GM13977 (cell line): ENCODE results near the gene COL27A1.

Experiments used
- DNase-seq: peaks from one replicate; pipeline ENCODE4 v3.0.0; 2012; ENCODE audit warnings: low spot score
- in situ Hi-C: fragments of 300-500 bp; cut with MboI; formaldehyde crosslinking; loops from one replicate; pipeline ENCODE4 v1.12.0; 2022; ENCODE audit warnings: low sequenced_read_pairs, low pct_unique_long_range_greater_than_20kb, mixed read lengths, inconsistent platforms; ENCODE audit not compliant: unreplicated experiment
- TF ChIP-seq, protein P1 (sequence below): IDR thresholded peaks from 2 replicates; pipeline ENCODE4 v1.5.1; 2012; ENCODE audit warnings: mild to moderate bottlenecking, control low read depth; ENCODE audit not compliant: insufficient read depth; ENCODE audit errors: extremely low read depth, missing control alignments

COL27A1 gene

DNA sequence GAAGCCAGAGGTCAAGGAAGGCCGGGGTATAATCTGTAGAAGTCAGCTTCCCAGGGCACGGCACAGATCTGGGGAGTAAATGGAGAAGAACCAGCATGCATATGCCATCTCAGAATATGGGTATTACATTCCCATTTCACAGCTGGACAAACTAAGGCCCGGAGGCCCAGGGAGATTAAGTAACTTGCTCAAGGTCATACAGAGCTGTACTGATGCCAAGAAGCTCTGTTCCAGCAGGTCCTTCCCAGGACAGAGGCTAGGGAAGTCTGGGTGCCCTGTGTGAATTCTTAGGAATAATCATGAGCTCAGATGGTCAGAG, 19.2 kb downstream of the COL27A1 start:
- TF ChIP-seq, protein P1, sequence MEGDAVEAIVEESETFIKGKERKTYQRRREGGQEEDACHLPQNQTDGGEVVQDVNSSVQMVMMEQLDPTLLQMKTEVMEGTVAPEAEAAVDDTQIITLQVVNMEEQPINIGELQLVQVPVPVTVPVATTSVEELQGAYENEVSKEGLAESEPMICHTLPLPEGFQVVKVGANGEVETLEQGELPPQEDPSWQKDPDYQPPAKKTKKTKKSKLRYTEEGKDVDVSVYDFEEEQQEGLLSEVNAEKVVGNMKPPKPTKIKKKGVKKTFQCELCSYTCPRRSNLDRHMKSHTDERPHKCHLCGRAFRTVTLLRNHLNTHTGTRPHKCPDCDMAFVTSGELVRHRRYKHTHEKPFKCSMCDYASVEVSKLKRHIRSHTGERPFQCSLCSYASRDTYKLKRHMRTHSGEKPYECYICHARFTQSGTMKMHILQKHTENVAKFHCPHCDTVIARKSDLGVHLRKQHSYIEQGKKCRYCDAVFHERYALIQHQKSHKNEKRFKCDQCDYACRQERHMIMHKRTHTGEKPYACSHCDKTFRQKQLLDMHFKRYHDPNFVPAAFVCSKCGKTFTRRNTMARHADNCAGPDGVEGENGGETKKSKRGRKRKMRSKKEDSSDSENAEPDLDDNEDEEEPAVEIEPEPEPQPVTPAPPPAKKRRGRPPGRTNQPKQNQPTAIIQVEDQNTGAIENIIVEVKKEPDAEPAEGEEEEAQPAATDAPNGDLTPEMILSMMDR = no peak
- in situ Hi-C loops = no loop called here
- DNase-seq = no peak

DNA sequence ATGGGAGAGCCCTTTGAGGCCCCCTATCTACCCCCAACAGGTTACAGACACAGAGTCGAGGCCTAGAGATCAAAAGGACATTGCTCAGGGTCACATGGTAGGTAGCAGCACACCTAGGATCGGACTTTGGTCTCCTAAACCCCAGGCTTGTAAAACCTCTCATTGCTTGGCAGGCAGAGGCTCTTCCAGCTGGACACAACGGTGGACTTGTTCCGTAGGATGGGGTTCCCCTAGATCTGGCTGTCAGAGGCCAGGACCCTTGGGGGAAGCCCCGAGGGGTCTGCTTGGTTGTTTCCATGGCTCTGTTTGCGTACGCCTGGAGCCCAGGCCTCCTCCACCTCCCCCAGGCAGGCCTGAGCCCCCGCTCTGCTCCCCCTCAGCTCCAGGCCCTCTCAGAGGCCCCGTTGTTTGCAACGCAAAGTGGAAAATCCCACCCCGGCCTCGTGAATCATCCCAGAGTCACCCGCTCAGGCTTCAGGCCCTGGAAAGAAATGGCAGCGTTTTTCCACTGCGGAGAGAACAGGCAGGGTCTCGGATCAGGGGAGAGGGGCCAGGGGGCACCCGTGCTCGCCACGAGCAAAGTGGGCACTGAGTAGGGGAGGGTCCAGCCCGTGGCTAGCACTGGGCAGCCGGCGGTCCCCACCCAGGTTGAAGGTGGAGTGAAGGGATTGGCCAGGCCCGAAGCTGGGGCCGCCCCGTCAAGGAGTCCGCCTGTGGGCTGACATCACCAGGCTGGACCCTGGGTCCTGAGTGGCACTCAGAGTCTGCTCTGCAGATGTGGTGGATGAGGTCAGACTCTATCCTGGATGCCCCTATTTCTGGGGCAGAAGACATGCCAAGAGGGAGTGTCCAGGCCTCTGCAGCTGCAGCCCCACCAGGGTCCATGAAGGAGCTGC, 19.8 kb downstream of the COL27A1 start:
- TF ChIP-seq, protein P1 = no peak
- in situ Hi-C loops = no loop called here

DNA sequence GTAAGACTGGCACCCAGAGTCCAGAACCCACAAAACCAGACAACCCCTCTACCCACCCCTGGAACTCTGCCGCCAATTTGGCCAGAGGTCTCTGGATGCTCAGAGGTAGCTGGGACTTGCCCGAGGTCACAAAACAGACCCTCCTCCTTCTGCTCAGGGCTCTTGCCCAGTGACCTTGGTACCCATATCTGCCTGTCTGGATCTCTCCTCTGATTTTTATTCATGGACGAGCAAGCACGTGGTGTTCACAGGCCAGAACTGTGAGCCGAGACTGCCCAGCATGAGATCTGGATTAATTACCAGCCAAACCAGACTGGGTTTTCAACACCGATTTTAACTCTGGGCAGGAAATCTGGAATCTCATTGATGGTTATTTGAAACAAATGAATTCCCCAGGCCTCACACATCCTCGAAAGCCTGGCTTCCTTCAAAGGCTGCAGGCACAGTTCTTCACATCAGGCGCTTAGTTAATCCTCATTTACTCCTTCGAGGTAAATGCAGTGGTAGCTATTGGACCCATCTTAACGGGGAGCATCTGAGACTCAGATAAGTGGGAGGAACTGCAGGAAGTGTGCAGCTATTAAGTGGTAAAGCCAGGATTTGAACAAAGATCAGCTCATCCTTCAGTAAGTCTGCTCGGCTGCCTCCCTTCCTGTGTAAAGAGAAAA, 21.4 kb downstream of the COL27A1 start:
- TF ChIP-seq, protein P1 = no peak
- in situ Hi-C loops = no loop called here
- DNase-seq = no peak

More for the DNA sequence above, 19.8 kb downstream of the COL27A1 start:
- no peak for DNase-seq

DNA sequence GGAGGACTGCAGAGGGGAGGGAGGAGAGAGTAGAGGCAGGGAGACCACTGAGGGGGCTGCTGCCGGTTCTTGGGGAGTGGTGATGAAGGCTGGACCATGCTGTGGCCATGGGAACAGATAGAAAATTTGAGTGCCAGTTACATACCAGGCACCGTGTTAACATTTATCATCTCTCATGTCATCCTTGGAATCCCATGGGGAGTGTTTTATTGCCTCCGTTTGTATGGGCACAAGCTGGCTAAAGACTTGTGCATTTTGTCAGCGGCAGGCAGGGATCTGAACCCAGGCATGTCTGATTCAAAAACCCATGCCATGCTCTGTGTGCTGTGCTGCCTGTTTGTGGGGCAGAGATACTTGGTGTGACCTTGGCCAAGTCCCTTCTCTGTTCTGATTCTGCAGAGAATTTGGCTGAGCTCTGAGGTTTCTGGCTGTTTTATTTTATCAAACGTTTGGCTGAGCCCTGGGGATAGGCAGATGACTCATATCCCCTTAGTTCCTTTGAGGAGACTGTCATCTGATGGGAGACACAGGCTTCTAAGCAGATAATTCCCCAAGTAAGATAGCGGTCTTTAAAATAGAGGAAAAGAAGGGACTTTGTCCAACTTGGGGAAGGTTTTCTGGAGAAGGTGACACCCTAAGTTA, 22.2 kb downstream of the COL27A1 start:
- in situ Hi-C loops = no loop called here
- TF ChIP-seq, protein P1 = no peak
- no peak for DNase-seq

DNA sequence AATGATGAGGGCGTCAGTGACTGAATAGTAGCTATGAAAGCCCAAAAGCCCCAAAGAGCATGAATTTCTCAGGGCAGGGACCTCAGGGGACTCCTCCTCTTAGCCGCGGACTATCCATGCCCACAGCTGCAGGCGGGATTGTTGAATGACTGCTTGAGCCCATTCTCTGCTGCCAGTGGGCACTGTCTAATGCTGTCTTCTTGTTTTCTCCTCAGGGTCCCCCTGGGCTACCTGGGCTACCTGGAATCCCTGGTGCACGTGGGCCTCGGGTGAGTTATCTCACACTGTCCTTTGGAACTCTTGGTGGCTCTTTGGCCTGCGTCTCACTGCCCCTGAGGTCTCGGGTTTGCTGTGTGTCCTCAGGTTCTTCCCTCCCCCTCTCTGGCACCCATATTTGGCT, 22.7 kb downstream of the COL27A1 start:
- DNase-seq = no peak
- in situ Hi-C loops = no loop called here
- TF ChIP-seq, protein P1 = no peak

DNA sequence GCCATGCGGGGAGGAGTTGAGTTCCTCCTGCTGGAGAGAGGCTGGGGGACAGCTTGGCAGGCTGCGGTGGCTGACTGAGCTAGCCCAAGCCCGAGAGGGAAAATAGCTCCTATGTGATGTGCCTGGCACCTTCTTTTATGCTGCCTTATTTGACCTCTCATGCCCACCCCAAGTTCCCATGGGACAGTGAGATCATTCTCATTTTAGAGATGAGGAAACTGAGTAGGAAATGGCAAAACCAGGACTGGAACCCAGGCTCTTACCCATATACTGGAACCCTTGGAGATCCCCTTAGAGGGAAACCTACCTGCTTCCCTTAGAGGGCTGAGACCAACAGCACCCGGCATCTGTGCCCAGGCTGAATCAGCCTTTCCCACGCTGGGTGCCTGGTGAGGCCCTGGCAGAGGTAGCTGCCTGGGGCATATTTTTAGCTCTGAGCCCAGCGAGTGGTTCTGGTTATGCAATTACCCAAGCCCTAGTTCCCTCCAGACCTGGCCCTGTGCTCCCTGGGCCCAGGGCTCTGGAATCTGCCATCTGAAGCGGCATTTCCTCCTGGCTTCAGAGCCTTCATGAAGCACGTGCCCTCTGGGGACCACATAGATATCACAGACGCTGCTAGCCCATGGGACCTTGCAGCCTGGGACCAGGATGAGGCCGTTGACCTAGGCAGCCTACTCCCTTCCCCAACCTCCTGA, 23.6 kb downstream of the COL27A1 start:
- in situ Hi-C loops = no loop called here
- DNase-seq = no peak
- TF ChIP-seq, protein P1 = no peak
